Measurements from ENCODE around the gene LHPP.

LHPP gene

GRCh38 chr10:124473070-124473469 lies 11.4 kb downstream of the LHPP start:
- no peak for DNase-seq

DNA sequence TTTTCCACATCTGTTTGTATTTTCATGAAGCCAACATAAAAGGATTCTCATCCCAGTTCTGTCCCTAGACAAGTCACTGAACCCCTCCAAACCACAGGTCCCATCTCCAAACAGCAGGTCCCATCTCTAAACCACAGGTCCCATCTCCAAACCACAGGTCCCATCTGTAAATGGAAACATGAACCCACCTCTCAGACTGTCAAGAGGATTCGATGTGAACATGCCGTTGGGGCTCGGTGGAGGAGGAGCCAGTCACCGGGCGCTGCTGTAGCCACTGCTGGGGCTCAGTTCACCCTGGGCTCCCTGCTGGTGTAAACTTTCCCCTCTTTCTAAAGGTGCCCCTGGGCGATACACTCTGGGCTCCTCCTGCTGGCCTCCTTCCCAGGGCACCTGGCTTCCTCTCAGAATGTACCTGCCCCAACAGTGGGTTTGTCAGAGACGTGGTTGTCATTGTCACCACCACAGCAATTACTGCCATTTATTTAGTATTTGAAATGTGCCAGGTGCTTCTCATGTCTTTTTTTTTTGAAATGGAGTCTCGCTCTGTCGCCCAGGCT lies 13.0 kb downstream of the LHPP start:
- DNase-seq: no peak

DNA sequence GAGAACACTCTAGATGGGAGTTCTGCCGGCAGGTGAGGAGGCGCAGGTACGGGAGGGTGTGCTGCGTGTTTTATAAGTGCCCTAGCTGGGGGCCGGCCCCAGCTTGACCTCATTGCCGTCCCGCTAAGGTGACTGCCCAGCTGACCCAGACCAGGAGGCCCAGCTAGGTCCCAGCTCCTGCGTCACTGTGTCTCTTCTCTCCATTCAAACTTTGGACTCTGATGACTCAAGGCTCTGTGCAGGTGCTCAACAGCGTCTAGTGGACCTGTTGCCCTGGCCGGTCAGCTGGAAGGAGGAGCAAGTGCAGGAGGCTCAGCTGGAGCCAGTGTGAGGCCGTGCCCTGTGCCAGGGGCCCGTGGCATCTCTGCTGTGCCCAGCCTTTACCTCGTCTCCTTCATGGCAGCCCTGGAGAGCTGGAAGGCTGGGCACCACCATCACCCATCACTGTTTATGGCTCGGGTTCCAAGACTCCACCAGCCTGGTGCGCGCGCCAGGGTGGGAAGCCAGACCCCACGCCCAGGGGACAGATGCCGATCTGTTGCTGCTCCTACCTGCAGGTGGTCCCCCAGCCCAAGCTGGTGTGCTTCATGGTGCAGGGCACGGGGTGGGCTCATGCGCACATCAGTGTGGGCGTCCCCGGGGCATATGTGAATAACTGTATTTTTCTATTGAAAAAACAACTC lies 14.6 kb downstream of the LHPP start:
- no peak for DNase-seq

DNA sequence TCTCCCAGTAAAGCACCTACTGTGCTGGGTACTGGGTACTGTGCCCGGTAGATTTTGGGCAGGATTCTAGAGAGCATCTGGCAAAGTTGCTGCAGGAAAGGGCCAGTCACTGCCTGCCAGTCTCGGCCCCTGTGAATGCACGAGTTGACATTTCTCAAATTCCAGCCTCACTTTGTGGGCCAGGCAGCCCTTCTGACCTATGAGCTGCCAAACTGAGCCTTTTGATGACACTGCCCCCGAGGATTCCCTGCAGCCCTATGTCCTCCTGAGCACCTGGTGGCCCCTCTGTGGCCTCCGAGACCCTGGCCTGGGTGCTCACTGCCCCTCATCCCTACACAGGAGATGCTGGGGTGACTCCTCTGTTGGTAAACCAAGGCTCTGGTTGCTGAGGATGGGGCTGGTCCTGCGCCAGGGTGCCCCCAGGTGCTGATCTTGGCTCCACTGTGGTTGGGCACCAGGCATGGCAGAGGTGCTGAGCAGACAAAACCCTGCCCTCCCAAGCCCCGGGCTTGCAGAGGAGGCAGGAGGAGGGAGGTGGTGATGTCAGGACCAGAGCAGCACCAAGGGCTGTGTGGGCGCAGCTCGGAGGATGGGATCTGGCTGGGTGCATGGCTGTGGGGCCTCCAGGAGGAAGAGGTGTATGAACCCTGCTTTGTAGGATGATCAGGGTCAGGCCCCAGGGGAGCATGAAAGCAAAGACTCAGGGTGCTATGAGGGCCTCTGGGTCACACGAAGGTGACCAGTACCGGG lies 16.2 kb downstream of the LHPP start:
- DNase-seq: no peak

DNA sequence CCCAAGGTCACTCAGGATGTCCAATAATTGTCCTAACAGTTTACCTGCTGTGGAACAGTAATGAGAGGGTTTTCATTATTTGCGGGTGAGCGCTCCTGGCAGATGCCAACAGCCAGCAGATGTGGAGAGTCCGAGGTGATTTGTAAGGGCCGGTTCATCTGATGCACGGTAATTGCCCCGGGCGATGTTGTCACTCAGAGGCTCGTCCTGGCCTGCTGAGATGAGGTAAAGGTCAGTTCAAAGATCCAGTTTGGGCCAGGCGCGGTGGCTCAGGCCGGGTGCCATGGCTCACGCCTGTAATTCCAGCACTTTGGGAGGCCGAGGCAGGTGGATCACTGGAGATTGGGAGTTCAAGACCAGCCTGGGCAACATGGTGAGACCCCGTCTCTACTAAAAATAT lies 16.9 kb downstream of the LHPP start:
- no peak for DNase-seq

DNA sequence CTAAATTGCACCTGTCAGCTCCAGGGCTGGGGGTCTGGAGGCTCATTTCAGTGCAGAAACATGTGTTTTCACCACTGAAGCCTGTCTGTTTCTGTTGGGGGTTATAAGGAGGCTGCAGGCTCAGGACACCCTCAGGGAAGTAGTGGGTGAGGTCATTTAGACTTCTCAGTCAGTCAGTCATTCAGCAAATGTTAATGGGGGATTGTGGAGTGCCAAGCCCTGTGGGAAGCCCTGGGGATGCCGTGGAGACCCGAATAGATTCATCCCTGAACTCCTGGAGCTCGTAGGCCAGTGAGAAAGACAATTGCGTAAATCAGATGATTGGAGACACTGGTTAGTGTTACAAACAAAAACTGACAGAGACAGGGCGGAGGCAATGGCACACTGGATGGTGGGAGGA lies 19.2 kb downstream of the LHPP start:
- no peak for DNase-seq

GRCh38 chr10:124481717-124482116 lies 20.1 kb downstream of the LHPP start:
- no peak for DNase-seq

- no peak for DNase-seq
Measured at GRCh38 chr10:124482236-124482800, 20.7 kb downstream of the LHPP start.

DNA sequence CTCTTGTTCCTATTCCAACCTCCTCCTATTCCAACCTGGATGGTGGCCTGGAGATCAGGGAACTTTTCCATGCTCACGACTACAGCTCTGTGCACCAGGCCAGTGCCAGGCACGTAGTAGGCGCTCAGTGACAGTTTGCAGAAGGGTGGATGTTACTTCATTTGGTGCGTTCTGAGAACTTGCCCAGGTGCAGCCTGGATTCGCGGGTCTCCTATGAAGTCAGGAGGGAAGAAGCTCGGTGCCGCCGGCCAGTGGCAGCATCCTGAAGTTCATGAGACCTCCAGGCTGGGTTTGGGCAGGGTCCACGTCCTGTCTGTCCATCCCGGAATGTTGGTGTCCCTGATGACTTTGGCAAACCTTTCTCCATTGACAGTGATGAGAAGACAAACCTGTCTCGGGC lies 21.3 kb downstream of the LHPP start:
- DNase-seq: no peak

GRCh38 chr10:124484031-124484430 lies 22.4 kb downstream of the LHPP start:
- no peak for DNase-seq

GRCh38 chr10:124484661-124485060 lies 23.0 kb downstream of the LHPP start:
- no peak for DNase-seq

DNA sequence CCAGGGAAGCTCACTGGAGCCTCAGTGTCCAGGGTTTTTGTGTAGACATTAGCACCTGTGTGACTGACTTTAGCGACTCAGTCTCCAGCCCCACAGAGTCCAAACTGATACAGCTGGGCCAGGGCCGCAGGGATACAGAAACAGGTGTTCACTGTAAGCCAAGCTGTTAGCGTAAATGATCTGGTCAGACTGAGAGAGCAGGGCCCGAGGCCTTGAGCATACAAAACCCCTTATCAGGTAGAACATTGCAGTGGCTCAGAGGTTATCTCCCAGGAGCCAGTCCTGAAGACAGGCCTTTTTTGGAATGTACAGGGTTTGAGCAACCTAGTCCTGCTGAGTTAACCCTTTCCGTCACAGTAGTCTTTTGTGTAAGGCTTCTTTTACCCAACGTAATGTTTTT lies 25.0 kb downstream of the LHPP start:
- DNase-seq: no peak

- no peak for DNase-seq
Measured at GRCh38 chr10:124491105-124491504, 29.5 kb downstream of the LHPP start.

DNA sequence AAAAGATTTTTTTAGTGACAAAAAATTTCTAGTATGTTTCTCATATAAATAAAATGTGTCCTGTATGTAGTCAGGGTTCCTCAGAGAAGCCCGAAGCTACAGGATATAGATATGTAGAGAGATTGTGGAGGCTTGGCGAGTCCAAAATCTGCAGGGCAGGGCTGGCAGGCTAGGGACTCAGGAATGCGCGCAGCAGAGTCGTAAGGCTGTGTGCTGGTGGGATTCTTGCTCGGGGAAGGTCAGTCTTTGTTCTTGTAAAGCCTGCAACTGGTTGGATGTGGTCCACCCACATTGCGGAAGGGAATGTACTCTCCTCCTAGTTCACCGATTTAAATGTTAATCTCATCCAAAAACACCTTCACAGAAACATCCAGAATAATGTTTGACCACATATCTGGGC lies 30.6 kb downstream of the LHPP start:
- no peak for DNase-seq

DNA sequence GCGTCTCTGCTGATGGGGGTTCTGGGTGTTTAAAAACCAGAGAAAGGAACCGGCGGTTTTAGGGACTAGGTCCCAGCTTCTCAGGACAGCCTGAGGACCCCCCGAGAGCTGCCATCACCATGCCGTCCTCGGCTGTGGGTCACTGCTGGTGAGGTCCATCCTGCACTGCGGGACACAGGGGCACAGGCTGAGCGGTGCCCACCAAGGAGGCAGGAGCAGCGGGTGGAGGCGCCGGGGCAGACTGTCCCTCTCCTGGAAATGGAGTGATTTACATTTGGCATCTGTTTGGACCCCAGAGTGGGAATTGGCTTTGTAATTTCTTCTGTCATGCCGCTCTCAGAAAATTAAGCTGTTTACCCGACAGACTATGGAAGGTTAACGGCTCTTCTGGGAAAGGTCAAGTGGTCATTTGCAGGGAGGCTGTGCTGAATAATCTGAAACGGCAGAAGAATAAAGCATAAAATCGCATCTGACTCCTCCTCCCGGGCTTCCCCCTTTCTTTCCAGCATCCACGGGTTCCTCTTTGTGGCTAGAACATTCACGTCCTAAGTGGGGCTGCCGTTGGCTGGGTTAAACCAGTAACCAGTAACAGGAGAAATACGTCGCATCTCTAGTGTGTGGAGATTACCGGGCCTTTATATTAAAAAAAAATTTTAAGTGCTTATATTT lies 31.7 kb downstream of the LHPP start:
- DNase-seq: no peak

DNA sequence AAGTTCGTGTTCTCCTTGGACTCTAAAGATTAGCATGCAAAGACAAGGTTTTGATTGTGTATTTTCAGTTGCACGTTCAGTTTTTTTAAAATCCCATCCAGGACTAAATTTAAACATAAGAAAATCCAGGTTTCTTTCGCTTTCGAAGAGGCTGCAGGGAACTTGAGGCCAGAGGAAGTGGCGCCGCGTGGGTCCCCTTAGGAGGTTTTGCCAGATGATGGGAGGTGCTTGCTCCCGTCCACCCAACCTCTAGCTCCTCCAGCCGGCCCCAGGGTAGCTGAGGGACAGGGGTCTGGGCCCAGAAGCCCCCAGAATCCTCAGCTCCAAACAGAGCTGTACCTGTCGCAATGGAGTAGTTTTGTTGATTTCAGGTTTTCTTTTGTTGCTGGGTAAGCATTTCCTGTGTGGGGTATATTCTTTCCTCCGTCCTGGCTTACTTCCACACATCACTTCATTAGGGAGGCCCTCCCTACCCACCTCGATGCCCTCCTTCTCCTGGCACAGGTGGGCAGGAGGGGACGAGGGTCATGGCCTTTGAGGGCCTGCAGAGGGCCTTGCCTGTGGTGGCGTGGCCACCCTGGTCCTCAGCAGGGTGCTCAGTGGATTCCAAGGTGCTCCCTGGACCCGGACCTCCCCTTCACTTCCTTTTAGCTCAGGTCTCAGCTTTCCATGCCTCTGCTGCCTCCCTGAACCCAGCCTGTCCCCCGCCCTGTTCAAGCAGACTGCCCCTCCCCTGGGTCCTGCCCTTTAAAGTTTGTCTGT lies 32.6 kb downstream of the LHPP start:
- DNase-seq: no peak

- DNase-seq: no peak
Measured at GRCh38 chr10:124495162-124495561, 33.5 kb downstream of the LHPP start.

DNA sequence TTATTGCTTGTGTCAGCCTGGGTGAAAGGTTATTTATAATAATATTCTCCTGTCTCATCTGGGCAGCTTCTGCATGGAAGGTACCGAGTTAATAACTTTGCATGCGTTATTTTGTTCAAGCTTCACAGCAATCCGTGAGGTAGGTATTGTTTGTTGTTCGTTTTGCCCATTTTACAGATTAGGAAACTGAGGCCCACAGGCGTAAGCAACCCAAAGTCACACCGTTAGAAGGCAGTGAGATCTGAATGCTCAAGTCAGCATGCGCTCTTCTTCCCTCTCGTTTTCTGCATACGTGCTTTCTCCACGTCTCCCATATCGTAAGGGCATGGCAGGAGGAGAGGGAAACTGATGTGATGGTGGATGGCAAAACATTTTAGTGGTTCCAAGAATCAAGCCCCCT lies 34.1 kb downstream of the LHPP start:
- DNase-seq: no peak

- no peak for DNase-seq
Measured at GRCh38 chr10:124496150-124496549, 34.5 kb downstream of the LHPP start.

DNA sequence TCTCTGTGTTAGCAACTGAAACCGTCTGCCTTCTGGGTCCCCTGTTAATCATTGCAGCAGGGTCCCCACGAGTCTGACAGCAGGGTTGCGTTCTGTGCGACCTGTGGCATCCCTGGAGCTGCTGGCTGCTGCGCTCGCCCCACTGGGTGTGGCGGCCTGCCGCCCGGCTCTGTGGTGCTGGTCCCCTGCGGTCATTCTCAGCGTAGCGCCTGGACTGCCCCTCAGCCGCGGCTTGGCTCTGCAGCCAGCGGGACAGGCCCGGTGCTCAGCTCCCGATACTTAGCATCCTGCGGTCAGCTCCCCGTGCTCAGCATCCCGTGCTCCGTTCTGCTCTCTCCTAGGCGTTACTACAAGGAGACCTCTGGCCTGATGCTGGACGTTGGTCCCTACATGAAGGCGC lies 35.0 kb downstream of the LHPP start:
- no peak for DNase-seq

DNA sequence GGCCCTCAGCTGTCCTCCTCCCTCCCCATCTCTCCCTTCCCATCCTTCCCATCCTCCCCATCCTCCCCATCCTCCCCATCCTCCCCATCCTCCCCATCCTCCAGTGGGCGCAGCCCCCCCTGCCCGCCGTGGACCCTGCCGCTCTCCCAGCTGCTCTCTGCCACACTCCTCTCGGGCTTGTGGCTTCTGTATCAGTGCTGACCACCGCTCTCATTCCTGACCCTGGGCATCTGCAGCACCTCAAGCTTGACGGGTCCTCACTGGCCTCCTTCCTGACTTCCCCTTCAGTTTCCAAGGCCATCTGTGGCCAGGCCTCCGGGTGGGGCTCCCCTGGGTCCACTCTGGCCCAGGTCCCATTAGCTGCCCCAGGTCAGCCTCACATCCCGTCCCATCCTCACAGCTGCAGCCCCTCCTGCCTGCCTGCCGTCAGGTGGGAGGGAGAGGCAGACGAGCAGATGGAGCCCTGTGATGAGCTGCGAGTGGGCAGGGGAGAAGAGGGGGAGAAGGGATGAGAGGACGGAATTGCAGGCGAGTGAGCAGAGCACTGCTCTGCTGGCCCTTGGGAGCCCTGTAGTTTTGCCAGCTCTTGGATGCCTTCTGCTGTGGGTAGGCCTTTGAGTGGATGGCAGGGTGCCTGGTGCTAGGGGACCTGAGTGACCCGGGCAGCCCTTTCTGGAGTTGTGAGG lies 35.7 kb downstream of the LHPP start:
- no peak for DNase-seq

- no peak for DNase-seq
Measured at GRCh38 chr10:124498056-124498455, 36.4 kb downstream of the LHPP start.
